GM12873 (cell line): ENCODE data around the gene UNC5A.

ENCODE experiments used
- CTCF ChIP-seq: IDR thresholded peaks from 2 replicates; pipeline ENCODE4 v1.5.1; 2012; ENCODE audit warnings: low read depth, mild to moderate bottlenecking, moderate library complexity, low read length, control low read depth; ENCODE audit not compliant: insufficient read depth; ENCODE audit errors: missing control alignments

UNC5A gene

GRCh38 chr5:176915906-176916305 lies 105.5 kb downstream of the UNC5A start:
- no peak for TF ChIP-seq CTCF

GRCh38 chr5:176916337-176916736 lies 106.0 kb downstream of the UNC5A start:
- no peak for TF ChIP-seq CTCF

- TF ChIP-seq CTCF: no peak
Observed at GRCh38 chr5:176918613-176919012, 108.3 kb downstream of the UNC5A start.

- TF ChIP-seq CTCF: no peak
Observed at GRCh38 chr5:176921714-176922113, 111.4 kb downstream of the UNC5A start.

- no peak for TF ChIP-seq CTCF
Observed at GRCh38 chr5:176922817-176923216, 112.5 kb downstream of the UNC5A start.

GRCh38 chr5:176927562-176927961 lies 117.2 kb downstream of the UNC5A start:
- TF ChIP-seq CTCF: no peak

- TF ChIP-seq CTCF: no peak
Observed at GRCh38 chr5:176929654-176930053, 119.3 kb downstream of the UNC5A start.
